Right lobe of liver (tissue), 6 donors: Measurements from ENCODE around the gene HSF2BP. TPM values are rescaled to one million over a fixed set of nuclear protein-coding genes. Genes with fewer than 3 reads are reported as not detected.

ENCODE experiments used
- ATAC-seq, 4 donors: fragments of 200-7000 bp; cut with Tn5 transposase; one replicate each; pipeline ENCODE4 v1.9.1; 2020; ENCODE audit warnings: mild to moderate bottlenecking in 4 of 4, moderate library complexity in 4 of 4
- DNase-seq, 3 donors: peaks; one replicate each; pipeline ENCODE4 v3.0.0-alpha.2; 2020
- H3K27ac ChIP-seq, 3 donors: fragments of 200-600 bp; one replicate each; pipeline ENCODE4 v1.8.0; 2022
- H3K27me3 ChIP-seq, 2 donors: fragments of 200-600 bp; one replicate each; pipeline ENCODE4 v1.8.0; 2022
- H3K36me3 ChIP-seq, 4 donors: fragments of 200-600 bp; sonication (generic) in 1 of 4; one replicate each; pipeline versions ENCODE4 v1.5.1 to v1.8.0; 2017 to 2022; ENCODE audit warnings: control low read depth in 1 of 4
- H3K4me1 ChIP-seq, 4 donors: fragments of 200-600 bp; sonication (generic) in 1 of 4; one replicate each; pipeline versions ENCODE4 v1.5.1 to v1.8.0; 2017 to 2022; ENCODE audit warnings: control low read depth in 1 of 4
- H3K4me3 ChIP-seq, 3 donors: fragments of 200-600 bp; one replicate each; pipeline ENCODE4 v1.8.0; 2022
- H3K9me3 ChIP-seq, 4 donors: fragments of 200-600 bp; sonication (generic) in 1 of 4; one replicate each; pipeline versions ENCODE4 v1.5.1 to v1.8.0; 2017 to 2022; ENCODE audit warnings: control low read depth in 1 of 4
- CTCF ChIP-seq, 4 donors: fragments of 200-600 bp in 3 of 4; fragments of 450-650 bp in 1 of 4; IDR thresholded peaks; one replicate each; pipeline versions ENCODE4 v1.5.1 to v1.8.0; 2016 to 2022; ENCODE audit warnings: antibody characterized with exemption in 4 of 4, mild to moderate bottlenecking in 2 of 4
- POLR2A ChIP-seq: fragments of 450-650 bp; IDR thresholded peaks from one replicate; pipeline ENCODE4 v1.6.1; 2017; ENCODE audit warnings: antibody characterized with exemption, mild to moderate bottlenecking
- WGBS: methylation state at CpG from one replicate; pipeline ENCODE4 v1.1.6; 2018; ENCODE audit warnings: low coverage, low lambda C conversion rate; ENCODE audit not compliant: insufficient coverage; ENCODE audit errors: missing lambda C conversion rate; 5-methylcytosine and 5-hydroxymethylcytosine counted together
- intact Hi-C, 2 donors: fragments of 100-400 bp; cut with DNase I; formaldehyde crosslinking; loops; one replicate each; pipeline versions ENCODE4 v1.11.2 to v1.14.1; 2022
- total RNA-seq, 6 experiments: library from RNA; depleted of rRNA in 2 of 6; stranded (reverse); fragments of >200 nt in 2 of 6; fragmentation: NEBNext Ultra II Directional in 3 of 6; extraction: Animal tissue kit (Norgen Biotek cat#: 25700) in 3 of 6; gene quantifications; one replicate each; pipeline versions ENCODE4 v1.1.0 to v1.2.4, GENCODE V29; 2016 to 2023
- donor health status: DM: no; HTN: yes; CAD: no.
- donor health status: DM: no; HTN: no; CAD: no.
- donor health status: DM: no; HTN: no; CAD: no.
- donor health status: DM: no; HTN: yes; CAD: no.
- donor health status: DM: no; HTN: yes; CAD: no.

HSF2BP gene
- total RNA-seq, 6 experiments from 2014 or later = 0.25 to 0.62 (median 0.37) TPM; not detected in 2

GRCh38 chr21:43605320-43606215, 53.7 kb downstream of the HSF2BP start:
- ATAC-seq (no peak), DNase-seq (no peak)
- H3K4me3 ChIP-seq = no peak overlapping the region
- TF ChIP-seq POLR2A = no peak
- no peak for TF ChIP-seq CTCF (IDR thresholded peaks at IDR 0.05)
- peaks cover 0 to 28% (median 10%) of the 10 kb centered on the region in 4 donors for H3K4me1 ChIP-seq
- no peak overlapping the region for H3K27ac ChIP-seq
- no peaks in the 10 kb centered on the region for H3K36me3 ChIP-seq
- intact Hi-C loops = no loop called here
- H3K9me3 ChIP-seq = no peaks in the 10 kb centered on the region
- WGBS = 88% methylated on average over 15 of the region's 15 CpGs
- H3K27me3 ChIP-seq = no peaks in the 10 kb centered on the region

DNA sequence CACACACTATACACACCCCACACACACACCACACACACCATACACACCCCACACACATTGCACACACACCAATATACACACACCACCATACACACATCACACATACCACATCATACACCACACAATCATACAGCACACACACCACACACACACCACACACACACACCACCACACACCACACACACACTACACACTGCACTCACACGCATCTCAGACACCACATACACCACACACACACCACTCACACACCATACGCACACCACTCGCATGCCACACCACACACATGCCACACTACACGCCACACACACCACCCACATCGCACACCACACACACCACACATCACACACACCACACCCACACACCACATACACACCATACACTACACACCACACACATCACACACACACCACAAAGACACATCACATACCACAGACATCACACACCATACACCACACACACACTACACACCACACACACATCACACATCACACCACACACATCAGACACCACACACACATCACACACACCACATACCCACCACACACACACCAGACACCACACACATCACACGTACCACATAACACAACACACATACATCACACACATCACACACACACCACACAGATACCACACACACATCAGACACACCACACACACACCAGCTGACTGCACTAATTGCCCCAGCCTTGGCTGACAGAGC, 54.6 kb downstream of the HSF2BP start:
- H3K4me1 ChIP-seq = peaks cover 0 to 23% (median 7%) of the 10 kb centered on the region in 4 donors
- no peaks in the 10 kb centered on the region for H3K27me3 ChIP-seq
- TF ChIP-seq POLR2A (no peak), CTCF (IDR thresholded peaks at IDR 0.05) (no peak)
- H3K4me3 ChIP-seq = no peak overlapping the region
- no peaks in the 10 kb centered on the region for H3K9me3 ChIP-seq
- intact Hi-C loops = no loop called here
- WGBS = 87% methylated on average over 6 of the region's 6 CpGs
- H3K36me3 ChIP-seq = no peaks in the 10 kb centered on the region
- ATAC-seq (no peak), DNase-seq (no peak)
- no peak overlapping the region for H3K27ac ChIP-seq

DNA sequence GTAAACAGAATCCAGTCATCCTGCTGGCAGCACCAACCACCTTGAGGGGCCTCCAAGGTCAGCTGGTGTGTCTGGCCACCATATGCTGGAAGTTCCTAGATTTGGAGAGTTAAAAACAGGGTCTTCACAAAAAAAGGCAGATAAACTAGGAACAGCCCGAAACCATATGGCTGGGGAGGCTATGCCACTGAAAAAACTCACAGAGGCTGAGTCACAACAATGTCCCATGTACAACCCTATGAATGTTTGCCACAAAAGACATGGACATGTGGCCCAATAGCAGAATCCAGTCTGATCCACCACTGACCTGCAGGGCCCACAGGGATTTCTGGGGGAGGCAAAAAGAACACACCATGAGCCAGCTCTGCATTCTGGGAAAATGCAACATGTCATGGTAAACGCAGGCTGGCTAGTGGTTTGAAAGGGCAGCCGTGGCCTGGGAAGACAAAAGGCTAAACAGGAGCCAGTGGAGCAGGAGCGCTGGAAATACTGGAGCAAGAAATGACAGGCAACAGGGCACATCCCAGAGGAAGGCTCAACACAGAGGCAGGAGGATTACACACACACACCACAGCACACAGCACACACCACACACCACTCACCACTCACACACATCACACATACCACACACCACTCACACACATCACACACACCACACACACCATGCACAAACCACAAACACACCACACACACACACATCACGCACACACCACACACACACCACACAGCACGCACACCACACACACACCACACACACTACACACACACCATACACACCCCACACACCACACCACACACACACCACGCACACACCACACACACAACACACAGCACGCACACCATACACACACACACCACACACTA, 55.4 kb downstream of the HSF2BP start:
- intact Hi-C loops = no loop called here
- H3K4me1 ChIP-seq = peaks cover 0 to 15% (median 3%) of the 10 kb centered on the region in 4 donors
- no peak overlapping the region for H3K27ac ChIP-seq
- no peaks in the 10 kb centered on the region for H3K36me3 ChIP-seq
- H3K4me3 ChIP-seq = no peak overlapping the region
- no peaks in the 10 kb centered on the region for H3K9me3 ChIP-seq
- no peak for TF ChIP-seq POLR2A
- no peak for TF ChIP-seq CTCF (IDR thresholded peaks at IDR 0.05)
- H3K27me3 ChIP-seq = no peaks in the 10 kb centered on the region
- ATAC-seq = no peak
- DNase-seq = no peak
- WGBS = 83% methylated on average over 5 of the region's 8 CpGs

DNA sequence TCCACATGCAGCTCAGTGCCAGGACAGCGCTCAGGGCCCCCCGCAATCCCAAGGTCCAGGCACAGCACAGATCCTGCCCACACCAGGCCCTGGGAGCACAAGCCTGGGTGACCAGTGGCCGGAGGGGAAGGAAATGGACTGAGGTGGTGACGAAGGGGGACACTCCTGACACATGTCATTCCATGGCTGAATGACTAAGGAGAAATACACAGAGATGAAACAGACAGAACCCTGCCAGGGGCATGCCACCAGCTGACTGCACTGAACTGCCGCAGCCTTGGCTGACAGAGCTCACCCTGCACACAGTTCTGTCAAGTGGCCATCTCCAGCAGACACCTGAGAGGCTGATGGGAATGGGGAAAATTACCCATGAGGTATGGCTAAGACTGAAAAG, 56.1 kb downstream of the HSF2BP start:
- peak; percentile 25 to 63 (median 60) for ATAC-seq

More for the DNA sequence above, 56.1 kb downstream of the HSF2BP start:
- H3K36me3 ChIP-seq = no peaks in the 10 kb centered on the region
- peaks cover 0 to 8% (median 3%) of the 10 kb centered on the region in 4 donors for H3K4me1 ChIP-seq
- peak in 1 of 3 donors; percentile 25 for DNase-seq
- no peaks in the 10 kb centered on the region for H3K27me3 ChIP-seq
- H3K4me3 ChIP-seq = no peak overlapping the region
- intact Hi-C loops = no loop called here
- no peaks in the 10 kb centered on the region for H3K9me3 ChIP-seq
- TF ChIP-seq POLR2A (no peak), CTCF (IDR thresholded peaks at IDR 0.05) (no peak)
- WGBS = 79% methylated on average over 5 of the region's 5 CpGs
- H3K27ac ChIP-seq = no peak overlapping the region
